Epithelial cell of esophagus (primary cell): ENCODE results near the gene SLC5A1.
"Not testable (repeated sequence)": the region's sequence is repeated elsewhere in the genome, so short reads cannot be mapped to it uniquely, and the experiment has no call there.

Experiments
- DNase-seq: peaks from one replicate; pipeline ENCODE4 v3.0.0; 2010; ENCODE audit warnings: low read depth
- H3K4me3 ChIP-seq: 2 replicates; pipeline ENCODE4 v1.5.1; 2011; ENCODE audit warnings: mild to moderate bottlenecking, low read length, control low read depth
- CTCF ChIP-seq: IDR thresholded peaks from 2 replicates; pipeline ENCODE4 v1.5.1; 2011; ENCODE audit warnings: low read depth, mild to moderate bottlenecking, low read length, control low read depth, inconsistent platforms; ENCODE audit not compliant: insufficient read depth; ENCODE audit errors: missing control alignments

Gene SLC5A1

GRCh38 chr22:32144496-32145274 is 101.6 kb downstream of the SLC5A1 start:
- H3K4me3 ChIP-seq, result no peak overlapping the region
- TF ChIP-seq CTCF, result no peak
- DNase-seq, result peak; percentile 41

GRCh38 chr22:32147128-32147527 is 104.1 kb downstream of the SLC5A1 start:
- not testable (repeated sequence) for DNase-seq

GRCh38 chr22:32148372-32148771 is 105.3 kb downstream of the SLC5A1 start:
- not testable (repeated sequence) for DNase-seq, H3K4me3 ChIP-seq

More at GRCh38 chr22:32147128-32147527, 104.1 kb downstream of the SLC5A1 start:
- H3K4me3 ChIP-seq, result not testable (repeated sequence)

- not testable (repeated sequence) for H3K4me3 ChIP-seq, DNase-seq
These were observed 107.6 kb downstream of the SLC5A1 start for GRCh38 chr22:32150647-32151046.

- not testable (repeated sequence) for DNase-seq, H3K4me3 ChIP-seq
These were observed 108.6 kb downstream of the SLC5A1 start for GRCh38 chr22:32151641-32152040.

- DNase-seq, H3K4me3 ChIP-seq: not testable (repeated sequence)
These were observed 111.7 kb downstream of the SLC5A1 start for GRCh38 chr22:32154727-32155126.

GRCh38 chr22:32157632-32158031 is 114.6 kb downstream of the SLC5A1 start:
- not testable (repeated sequence) for H3K4me3 ChIP-seq, DNase-seq

GRCh38 chr22:32158712-32159533 is 115.9 kb downstream of the SLC5A1 start, which contains the start of gene C22orf42:
Gene C22orf42, minus strand, starts transcription at chr22:32159303. Its CDS starts 88 bp downstream, at chr22:32159215.
- no peak for DNase-seq
- TF ChIP-seq CTCF, result no peak

GRCh38 chr22:32160411-32160810 is 117.3 kb downstream of the SLC5A1 start:
- H3K4me3 ChIP-seq, DNase-seq: not testable (repeated sequence)

More at GRCh38 chr22:32158712-32159533, 115.9 kb downstream of the SLC5A1 start, which contains the start of gene C22orf42:
- no peak within 1 kb of the TSS for H3K4me3 ChIP-seq
